Measurements from ENCODE around the gene BAHCC1.
"Not testable (repeated sequence)": the region's sequence is repeated elsewhere in the genome, so short reads cannot be mapped to it uniquely, and the experiment has no call there.

GRCh38 chr17:81362001-81362400, 33.3 kb upstream of the BAHCC1 start:
- TF ChIP-seq CTCF (conservative IDR thresholded peaks at IDR 0.05; ENCODE audit: low read length); EZH2phosphoT487 (IDR thresholded peaks at IDR 0.05; ENCODE audit: borderline replicate concordance): not testable (repeated sequence)
